Activated T-cell treated with anti-CD3 and anti-CD28 coated beads, Interleukin-2, amount 50 U/mL, for 1 hour (primary cell): ENCODE data around the gene POPDC3.

Experiments used
- DNase-seq: peaks from one replicate; pipeline ENCODE4 v3.0.0-alpha.2; 2020

Gene POPDC3

DNA sequence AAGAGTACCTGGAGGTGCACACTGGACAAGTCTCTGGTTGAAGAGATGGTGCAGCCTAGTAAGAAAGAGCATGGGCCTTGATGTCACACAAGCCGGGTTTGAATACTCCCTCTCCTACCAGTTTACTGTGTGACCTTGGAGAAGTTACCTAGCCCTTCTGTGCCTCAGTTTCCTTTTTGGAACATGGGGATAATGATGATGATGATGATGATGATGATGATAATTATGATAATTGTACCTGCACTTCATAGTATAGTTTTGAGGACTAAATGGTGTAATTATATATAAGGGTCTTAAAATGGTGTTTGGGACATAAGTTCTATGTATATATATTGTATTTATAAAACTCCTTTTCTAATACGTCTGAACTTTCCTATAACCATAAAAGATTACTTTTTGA lies 41.7 kb downstream of the POPDC3 start:
- no peak for DNase-seq

DNA sequence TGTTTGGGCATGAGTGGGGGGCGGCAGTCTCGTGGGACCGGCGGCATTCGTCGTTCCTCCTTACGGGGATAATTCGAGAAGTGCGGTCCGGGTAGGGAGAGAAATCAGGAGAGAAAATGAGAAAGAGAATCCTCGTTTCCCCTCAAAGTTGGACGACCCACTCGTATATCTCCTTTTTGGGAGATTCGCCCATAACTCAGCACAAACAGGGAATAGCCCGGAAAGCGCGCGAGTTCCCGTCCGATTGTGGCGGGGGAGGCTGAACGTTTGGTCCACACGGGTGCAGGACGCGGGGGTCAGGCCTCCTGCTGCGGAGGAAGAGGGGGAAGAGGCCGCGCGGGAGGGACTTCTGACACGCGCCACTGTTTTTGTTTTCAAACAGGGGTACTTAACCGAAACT lies 42.4 kb downstream of the POPDC3 start:
- DNase-seq = no peak

DNA sequence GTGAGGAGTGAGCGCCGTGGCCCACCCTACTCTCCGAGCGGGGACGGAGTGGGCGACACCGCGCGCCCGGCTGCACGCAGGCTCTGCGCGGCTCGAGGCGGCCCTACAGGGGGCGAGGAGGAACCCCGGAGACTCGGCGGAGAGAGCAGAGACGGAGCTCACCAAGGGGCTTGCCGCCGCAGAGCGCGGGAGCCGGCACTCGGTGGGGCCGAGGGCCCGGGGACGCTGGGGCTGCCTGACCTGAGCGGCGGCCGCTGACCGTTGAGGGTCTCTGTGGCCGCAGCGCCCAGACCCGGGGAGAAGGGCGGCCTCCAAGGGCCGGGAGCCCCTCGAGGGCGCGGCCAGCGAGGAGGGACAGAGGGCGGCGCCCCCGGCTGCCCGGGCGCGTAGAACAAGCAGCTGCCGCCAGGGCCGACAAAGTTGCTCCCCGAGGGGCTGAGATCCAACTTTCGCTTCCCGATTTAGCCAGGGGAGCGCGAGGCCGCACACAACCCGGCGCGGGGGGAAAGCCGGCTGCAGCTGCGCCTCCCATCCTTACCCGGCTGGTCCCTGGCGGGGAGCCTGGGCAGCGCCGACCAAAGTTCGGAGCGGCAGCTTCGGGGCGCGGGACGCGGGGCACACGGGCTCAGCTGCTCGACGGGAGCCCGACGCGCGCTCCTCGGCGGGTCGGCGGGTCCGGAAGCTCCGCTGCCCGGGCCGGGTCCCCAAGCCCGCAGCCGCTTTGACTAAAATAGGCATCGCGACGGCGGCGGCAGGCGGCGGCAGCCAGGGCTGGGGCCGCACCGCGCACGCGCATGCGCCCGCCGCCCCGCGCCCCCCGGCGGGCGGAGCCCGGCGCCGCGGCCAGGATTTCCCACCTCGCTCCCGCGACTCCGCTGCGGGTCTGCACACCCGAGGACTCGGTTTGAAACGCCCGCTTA lies 43.1 kb downstream of the POPDC3 start:
- peak; percentile 28 for DNase-seq

DNA sequence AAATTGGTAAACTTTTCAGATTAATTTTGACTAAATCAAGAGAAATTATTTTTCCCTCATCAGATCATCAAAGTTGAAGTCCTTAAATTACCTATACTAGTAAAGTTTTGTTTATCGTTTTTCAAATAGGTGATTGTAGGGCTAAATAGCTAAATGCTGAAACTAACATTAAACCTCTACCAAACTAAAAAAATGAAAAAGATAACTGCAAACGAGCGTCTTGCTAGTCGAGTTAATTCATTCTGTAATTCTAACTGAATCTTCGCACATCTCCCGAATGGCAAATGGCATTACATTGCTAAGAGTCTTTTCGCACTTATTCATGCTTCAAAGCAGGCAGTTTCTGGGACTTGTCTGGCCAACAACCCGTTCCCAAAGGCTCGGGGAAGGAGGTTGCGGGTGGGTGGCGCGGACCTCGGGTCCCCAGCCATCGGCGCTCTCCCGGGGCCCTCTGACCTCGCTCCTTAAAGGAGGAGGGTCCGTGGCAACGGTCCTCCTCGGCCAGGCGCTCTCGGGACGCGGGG lies 43.8 kb downstream of the POPDC3 start:
- no peak for DNase-seq

DNA sequence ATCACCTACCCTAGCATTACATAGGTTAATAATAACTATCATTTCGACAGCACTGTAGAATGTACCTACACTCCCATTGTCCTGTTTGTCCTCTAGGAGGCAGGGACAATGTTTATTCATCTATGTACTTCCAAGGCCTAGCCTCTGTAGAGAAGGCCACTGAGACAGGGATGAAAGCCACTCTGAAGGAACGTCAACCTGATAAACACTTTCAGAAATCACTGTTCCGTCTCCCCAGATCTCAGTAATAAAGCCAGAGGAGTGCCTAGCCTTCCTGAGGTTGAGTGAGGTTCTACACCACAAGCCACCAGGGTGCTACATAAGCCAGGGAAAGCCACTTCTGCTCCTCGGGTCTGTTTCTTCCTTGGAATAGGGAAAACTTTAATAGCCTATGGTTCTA lies 44.8 kb downstream of the POPDC3 start:
- no peak for DNase-seq

DNA sequence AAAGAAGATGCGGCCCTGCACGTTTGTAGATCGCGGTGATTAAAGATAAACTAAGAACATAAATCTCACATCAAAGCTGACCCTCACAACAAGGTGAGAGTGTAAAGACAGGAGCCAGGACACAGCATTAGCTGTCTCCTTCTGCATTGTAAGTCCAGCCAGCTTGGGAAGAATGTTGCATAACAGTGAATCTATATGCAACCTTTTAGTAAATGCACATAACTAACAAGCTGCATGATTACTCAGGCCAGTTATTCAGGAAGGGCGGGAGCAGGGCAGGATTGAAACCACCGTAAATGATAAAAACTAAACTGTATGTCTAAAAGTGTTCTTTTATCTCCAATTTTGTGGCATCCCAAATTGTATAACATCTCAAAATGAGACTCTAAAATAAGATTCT lies 57.1 kb downstream of the POPDC3 start:
- DNase-seq = no peak

DNA sequence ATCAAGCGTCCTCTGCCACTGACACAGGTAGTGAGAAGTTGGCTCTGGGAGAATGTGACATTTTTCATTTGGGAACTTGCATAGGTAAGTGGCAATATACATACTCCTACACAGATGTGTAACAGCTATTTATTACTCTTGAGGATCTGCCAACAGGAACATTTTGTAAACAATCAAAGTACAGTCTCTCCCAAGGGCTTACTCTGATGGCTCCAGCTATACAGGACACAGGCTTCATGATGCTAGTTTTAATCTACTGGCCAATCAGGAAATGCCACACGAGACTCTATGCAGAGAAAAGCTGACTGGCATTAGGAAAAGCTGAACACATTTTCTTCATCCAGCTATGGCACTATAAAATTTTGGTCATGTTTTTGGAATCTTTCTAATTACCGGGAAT lies 57.8 kb downstream of the POPDC3 start:
- DNase-seq = no peak

DNA sequence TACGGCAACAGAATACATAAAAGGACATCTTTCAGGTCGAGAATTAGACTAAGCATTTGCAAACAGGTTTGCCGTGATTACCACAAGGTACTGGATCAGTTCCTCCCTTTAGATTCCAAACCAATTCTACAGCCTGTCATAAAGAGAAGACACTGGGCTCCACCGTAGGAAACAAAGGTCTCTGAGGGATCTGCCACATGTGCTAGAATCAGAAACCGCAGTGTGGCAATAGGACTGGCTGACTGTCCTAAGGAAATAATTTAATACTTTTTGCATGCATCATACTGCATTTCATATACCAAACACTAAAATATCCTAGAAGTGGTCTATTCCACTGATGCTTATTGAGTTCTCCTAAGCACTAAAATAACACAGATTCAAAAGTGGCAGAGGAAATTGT lies 59.2 kb downstream of the POPDC3 start:
- DNase-seq = no peak

DNA sequence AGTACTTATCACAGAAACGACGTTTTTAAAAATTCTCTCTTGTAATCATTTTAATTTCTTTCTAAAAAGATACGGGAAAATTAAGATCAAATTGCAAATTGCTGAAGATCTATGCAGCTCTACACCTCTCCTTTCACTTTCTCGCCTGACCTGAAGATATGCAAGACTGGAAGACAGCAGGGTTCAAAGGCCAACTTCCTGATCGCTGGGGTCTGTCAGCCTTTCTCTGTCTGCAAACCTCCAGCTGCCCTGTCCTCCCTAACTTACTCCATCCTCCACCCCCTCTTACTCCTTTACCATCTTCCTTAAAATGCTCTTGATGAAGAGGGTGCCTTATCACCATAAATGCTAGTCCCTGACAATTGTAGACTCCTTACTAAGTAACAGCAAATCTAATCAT lies 63.7 kb downstream of the POPDC3 start:
- no peak for DNase-seq

DNA sequence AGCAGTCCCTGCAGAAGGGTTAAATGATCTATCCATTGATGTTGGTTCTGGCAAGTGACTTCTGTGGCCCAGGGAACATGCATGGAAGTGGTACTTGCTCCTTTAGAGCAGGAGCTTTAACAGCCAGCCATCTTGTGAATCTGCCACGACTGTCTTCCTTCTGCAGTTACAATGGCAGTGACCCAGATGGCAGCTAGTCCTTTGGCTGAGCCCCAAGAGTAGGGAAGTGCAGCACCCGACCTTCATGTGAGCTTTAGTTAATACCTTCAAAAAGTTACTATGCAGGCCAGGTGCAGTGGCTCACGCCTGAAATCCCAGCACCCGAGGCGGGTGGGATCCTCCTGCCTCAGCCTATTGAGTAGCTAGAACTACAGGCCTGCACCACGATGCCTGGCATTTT lies 66.4 kb downstream of the POPDC3 start:
- no peak for DNase-seq

DNA sequence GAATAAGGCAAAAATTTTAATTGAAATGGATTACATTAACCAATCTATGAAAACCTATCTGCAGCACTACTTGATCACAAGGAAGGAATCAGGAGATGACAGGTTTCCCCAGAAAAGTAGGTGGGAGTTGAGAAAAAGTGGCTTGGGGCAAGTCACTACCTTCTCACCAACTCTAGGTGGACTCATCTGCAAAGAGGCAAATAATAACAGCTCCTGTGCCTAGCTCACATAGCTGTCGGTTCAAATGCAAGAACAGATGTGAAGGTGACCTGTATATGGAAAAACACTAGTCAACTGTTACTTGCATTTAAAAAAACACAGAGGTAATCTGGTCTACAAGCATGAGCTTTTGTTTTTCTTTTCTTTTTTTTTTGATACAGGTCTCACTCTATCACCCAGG lies 67.2 kb downstream of the POPDC3 start:
- no peak for DNase-seq

DNA sequence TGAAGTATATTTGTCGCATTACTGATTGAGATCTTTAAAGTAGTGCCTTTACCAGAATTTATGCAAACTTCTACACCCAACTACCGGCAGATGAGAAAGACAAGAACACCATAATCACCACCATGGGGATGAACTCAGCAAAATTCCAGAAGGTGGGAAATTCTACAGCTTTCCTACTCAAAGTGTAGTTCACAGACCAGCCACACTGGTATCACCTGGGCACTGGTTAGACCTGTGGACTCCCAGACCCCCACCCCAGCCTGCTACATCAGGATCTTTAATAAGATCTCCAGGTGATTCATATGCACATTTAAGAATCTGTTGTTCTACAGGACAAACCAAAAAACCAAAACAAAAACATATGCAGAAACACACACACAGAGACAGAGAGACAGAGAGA lies 67.9 kb downstream of the POPDC3 start:
- no peak for DNase-seq

DNA sequence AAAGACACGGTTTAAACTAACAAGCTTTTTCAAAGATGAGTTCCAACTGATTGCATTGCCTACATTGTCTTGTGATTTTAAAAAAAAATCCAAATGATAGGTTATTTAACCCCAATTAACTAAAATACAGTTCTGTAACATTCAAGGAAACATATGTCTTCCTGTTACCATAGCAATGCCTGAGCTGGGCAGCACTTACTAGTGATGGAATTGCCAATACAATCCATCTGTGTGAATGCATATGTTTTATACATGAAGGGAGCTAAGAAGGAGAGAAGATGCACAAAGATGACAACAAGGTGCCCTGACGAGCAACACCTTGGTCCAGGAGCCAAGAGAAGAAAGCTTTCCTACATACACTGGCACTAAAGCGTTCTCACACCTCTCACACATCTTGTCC lies 68.7 kb downstream of the POPDC3 start:
- DNase-seq = no peak

DNA sequence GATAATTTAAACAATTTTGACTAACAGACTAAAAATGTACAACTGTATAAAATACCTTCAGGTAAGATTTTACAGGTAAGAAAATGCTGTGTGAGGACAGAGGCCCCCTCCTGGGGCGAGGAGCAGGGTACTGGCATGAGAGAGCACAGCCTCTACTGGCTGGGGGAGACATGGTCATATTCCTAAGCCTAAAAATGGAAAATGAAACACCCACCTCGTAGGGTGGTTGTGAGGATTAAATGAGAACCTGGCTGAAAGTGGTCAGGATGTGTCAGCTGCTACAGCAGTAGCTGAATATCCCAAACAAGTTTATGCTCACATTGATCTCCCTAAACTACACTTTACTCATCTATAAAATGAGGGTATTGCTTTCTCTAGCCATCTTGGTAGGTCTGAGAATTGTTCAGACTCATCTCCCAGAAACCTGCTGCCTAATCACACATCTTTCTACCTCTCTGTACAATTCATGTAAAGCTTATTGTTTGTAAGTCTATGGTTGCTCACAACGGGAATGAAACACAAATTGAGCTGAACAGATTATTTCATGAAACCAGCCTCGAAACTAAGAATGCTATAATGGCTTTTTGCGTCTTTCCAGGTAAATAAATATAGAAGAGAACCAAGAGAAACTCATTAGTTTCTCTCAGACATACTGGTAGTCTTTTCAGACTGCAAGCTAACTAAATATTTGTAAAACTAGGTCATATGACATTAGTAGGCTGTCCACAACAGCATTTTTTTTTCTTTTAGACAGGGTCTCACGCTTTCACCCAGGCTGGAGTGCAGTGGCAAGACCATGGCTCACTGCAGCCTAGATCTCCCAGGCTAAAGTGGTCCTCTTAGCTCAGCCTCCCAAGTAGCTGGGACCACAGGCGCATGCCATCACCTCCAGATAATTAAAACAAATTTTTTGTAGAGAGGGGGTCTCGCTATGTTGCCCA lies 69.6 kb downstream of the POPDC3 start:
- DNase-seq = no peak

DNA sequence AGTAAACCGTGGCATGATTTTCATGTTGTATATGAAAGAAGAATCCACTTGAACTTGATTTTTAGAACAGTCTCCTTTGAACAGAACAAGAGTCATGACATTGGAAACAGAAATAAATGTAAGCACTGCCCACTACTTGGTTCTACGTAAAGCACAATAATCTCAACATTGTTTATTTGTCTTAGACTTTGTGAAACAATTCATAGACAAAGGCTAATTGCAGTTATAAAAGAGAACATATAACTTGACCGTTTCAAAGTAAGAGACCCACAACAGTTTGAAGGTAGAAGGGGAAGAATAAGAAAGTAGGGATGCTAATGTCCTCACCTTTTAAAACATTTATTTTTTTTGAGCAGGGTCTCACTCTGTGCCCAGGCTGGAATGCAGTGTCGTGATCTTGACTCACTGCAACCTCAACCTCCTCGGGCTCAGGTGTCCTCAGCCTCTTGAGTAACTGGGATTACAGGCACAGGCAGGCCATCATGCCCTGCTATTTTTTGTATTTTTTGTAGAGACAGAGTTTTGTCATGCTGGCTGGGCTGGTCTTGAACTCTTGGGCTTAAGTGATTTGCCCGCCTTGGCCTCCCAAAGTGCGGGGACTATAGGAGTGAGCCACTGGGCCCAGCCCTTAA lies 71.1 kb downstream of the POPDC3 start:
- no peak for DNase-seq
